Neural crest cell (in vitro differentiated cells): Measurements from ENCODE around the gene IPPK. TPM values are rescaled to one million over a fixed set of nuclear protein-coding genes. Genes with fewer than 3 reads are reported as not detected.
A peak's percentile ranks its signal among the peaks of the same experiment; 100 is the strongest.

ENCODE experiments used
- DNase-seq: peaks from one replicate; pipeline ENCODE4 v3.0.0; 2021; ENCODE audit warnings: low read depth, mixed read lengths, low spot score
- H3K27ac Mint-ChIP-seq: one replicate; pipeline ENCODE4 v1.8.0; 2021; ENCODE audit warnings: mild to moderate bottlenecking, mixed read lengths; ENCODE audit not compliant: unreplicated experiment
- H3K27me3 Mint-ChIP-seq: 2 replicates; pipeline ENCODE4 v1.8.0; 2021; ENCODE audit warnings: low read depth, mild to moderate bottlenecking, mixed read lengths
- H3K36me3 Mint-ChIP-seq: 2 replicates; pipeline ENCODE4 v1.8.0; 2021; ENCODE audit warnings: low read depth, mild to moderate bottlenecking, mixed read lengths
- H3K4me1 Mint-ChIP-seq: 2 replicates; pipeline ENCODE4 v1.8.0; 2021; ENCODE audit warnings: mixed read lengths
- H3K4me3 Mint-ChIP-seq: one replicate; pipeline ENCODE4 v1.8.0; 2021; ENCODE audit warnings: mild to moderate bottlenecking, mixed read lengths
- H3K9me3 Mint-ChIP-seq: 2 replicates; pipeline ENCODE4 v1.8.0; 2021; ENCODE audit warnings: mixed read lengths
- CTCF ChIP-seq: fragments of 200-600 bp; sonication (generic); conservative IDR thresholded peaks from 2 replicates; pipeline ENCODE4 v1.5.0; 2021; ENCODE audit warnings: antibody characterized with exemption, mild to moderate bottlenecking
- total RNA-seq: library from RNA; stranded (reverse); gene quantifications from 2 replicates; pipeline ENCODE4 v1.2.1, GENCODE V29; 2021

The IPPK gene
- total RNA-seq, 1 donor from 2014 or later: 13.1 TPM

- H3K9me3 Mint-ChIP-seq: no peaks in the 10 kb centered on the region
- H3K27ac Mint-ChIP-seq: no peak overlapping the region
- no peak for DNase-seq
- no peak overlapping the region for H3K4me3 Mint-ChIP-seq
- H3K36me3 Mint-ChIP-seq: peaks cover 17% of the 10 kb centered on the region
- no peaks in the 10 kb centered on the region for H3K27me3 Mint-ChIP-seq
- H3K4me1 Mint-ChIP-seq: no peaks in the 10 kb centered on the region
- no peak for TF ChIP-seq CTCF
Measured at GRCh38 chr9:92707530-92707929, 37.6 kb upstream of the IPPK start.

GRCh38 chr9:92706218-92706940 is 36.4 kb upstream of the IPPK start:
- no peaks in the 10 kb centered on the region for H3K9me3 Mint-ChIP-seq
- peaks cover 21% of the 10 kb centered on the region for H3K36me3 Mint-ChIP-seq
- H3K27me3 Mint-ChIP-seq: no peaks in the 10 kb centered on the region
- no peak for DNase-seq
- no peak overlapping the region for H3K4me3 Mint-ChIP-seq
- peak; percentile 46 for TF ChIP-seq CTCF
- H3K27ac Mint-ChIP-seq: no peak overlapping the region
- no peaks in the 10 kb centered on the region for H3K4me1 Mint-ChIP-seq

DNA sequence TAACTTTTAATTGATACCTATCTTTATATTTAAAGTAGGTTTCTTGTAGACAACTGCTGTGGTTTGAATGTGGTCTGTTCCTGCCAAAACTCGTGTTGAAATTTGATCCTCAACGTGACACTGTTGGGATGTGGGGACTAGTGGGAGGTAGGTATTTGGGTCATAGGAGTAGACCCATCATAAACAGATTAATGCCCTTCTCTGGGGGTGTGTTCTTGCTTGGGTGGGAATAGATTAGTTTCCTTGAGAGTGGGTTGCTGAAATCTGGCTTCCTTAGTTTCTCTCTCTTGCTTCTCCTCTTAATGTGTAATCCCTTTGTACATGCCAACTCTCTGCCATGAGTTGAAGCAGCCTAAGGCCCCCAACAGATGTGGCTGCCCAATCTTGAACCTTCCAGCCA is 34.6 kb upstream of the IPPK start:
- H3K4me1 Mint-ChIP-seq: no peaks in the 10 kb centered on the region
- no peak for DNase-seq
- no peak for TF ChIP-seq CTCF
- H3K27ac Mint-ChIP-seq: no peak overlapping the region
- peaks cover 3% of the 10 kb centered on the region for H3K9me3 Mint-ChIP-seq
- no peaks in the 10 kb centered on the region for H3K27me3 Mint-ChIP-seq
- peaks cover 25% of the 10 kb centered on the region for H3K36me3 Mint-ChIP-seq
- no peak overlapping the region for H3K4me3 Mint-ChIP-seq

DNA sequence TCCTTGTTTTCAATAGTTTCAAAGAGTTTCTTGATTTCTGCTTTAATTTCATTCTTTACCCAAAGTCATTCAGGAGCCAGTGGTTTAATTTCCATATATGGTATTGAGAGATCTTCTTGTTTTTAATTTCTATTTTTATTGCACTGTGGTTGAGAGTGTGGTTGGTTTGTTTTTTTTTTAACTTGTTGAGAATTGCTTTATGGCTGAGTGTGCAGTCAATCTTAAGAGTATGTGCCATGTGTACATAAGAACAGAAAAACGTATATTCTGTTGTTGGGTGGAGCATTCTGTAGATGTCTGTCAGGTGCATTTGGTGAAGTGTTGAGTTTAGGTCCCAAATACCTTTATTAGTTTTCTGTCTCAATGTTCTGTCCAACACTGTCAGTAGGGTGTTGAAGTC is 26.7 kb upstream of the IPPK start:
- Mint-ChIP-seq H3K36me3 (peaks cover 48% of the 10 kb centered on the region), H3K27ac (no peak overlapping the region), H3K9me3 (peaks cover 41% of the 10 kb centered on the region), H3K4me3 (no peak overlapping the region), H3K4me1 (no peaks in the 10 kb centered on the region), H3K27me3 (no peaks in the 10 kb centered on the region)
- no peak for DNase-seq
- TF ChIP-seq CTCF: no peak

- Mint-ChIP-seq H3K4me3 (no peak overlapping the region), H3K27ac (no peak overlapping the region), H3K36me3 (peaks cover 7% of the 10 kb centered on the region), H3K9me3 (peaks cover 2% of the 10 kb centered on the region), H3K27me3 (no peaks in the 10 kb centered on the region), H3K4me1 (no peaks in the 10 kb centered on the region)
- peak; percentile 31 for TF ChIP-seq CTCF
- no peak for DNase-seq
Measured at GRCh38 chr9:92686954-92687353, 17.0 kb upstream of the IPPK start.
